HL-60 (cell line): ENCODE data around the gene IPO11.

Experiments
- DNase-seq, 2 experiments: peaks; one replicate each; pipeline ENCODE4 v3.0.0-alpha.2; 2010 to 2020; ENCODE audit warnings: low read depth in 1 of 2, low spot score in 1 of 2
- H3K27ac ChIP-seq: fragments of 250-450 bp; sonication (Bioruptor Pico); replicated peaks from 2 replicates; pipeline ENCODE4 v1.5.1; 2020; ENCODE audit warnings: mild to moderate bottlenecking, moderate library complexity
- H3K27me3 ChIP-seq: fragments of 250-450 bp; sonication (Bioruptor Pico); 2 replicates; pipeline ENCODE4 v1.5.1; 2021; ENCODE audit warnings: mild to moderate bottlenecking, moderate library complexity; ENCODE audit not compliant: insufficient read depth, poor library complexity, severe bottlenecking
- H3K4me3 ChIP-seq: replicated peaks from 2 replicates; pipeline ENCODE4 v1.5.1; 2011; ENCODE audit warnings: mild to moderate bottlenecking, control low read depth, low read length; ENCODE audit not compliant: insufficient read depth
- CTCF ChIP-seq: IDR thresholded peaks from one replicate; pipeline ENCODE4 v1.5.1; 2011; ENCODE audit warnings: low read length, control low read depth, inconsistent platforms; ENCODE audit not compliant: insufficient read depth
- GABPA ChIP-seq: IDR thresholded peaks from 2 replicates; pipeline ENCODE4 v1.6.1; 2012; ENCODE audit warnings: low read depth
- POLR2AphosphoS5 ChIP-seq: IDR thresholded peaks from 2 replicates; pipeline ENCODE4 v1.6.1; 2012; ENCODE audit warnings: low read depth
- REST ChIP-seq: IDR thresholded peaks from 2 replicates; pipeline ENCODE4 v1.6.1; 2012; ENCODE audit warnings: low read depth; ENCODE audit not compliant: insufficient replicate concordance
- SPI1 ChIP-seq: IDR thresholded peaks from 2 replicates; pipeline ENCODE4 v1.6.1; 2012; ENCODE audit warnings: low read depth, mild to moderate bottlenecking, borderline replicate concordance

The IPO11 gene

GRCh38 chr5:62579761-62580160, 167.2 kb downstream of the IPO11 start:
- H3K27me3 ChIP-seq, result no peaks in the 10 kb centered on the region
- H3K4me3 ChIP-seq, result no peak overlapping the region
- no peak for TF ChIP-seq CTCF
- TF ChIP-seq GABPA, result no peak
- TF ChIP-seq REST, result no peak
- no peak overlapping the region for H3K27ac ChIP-seq
- no peak for DNase-seq

GRCh38 chr5:62581836-62582597, 169.5 kb downstream of the IPO11 start:
- Histone ChIP-seq H3K27me3 (no peaks in the 10 kb centered on the region), H3K27ac (no peak overlapping the region), H3K4me3 (no peak overlapping the region)
- DNase-seq, result no peak
- TF ChIP-seq SPI1 (no peak), GABPA (no peak), POLR2AphosphoS5 (no peak), REST (no peak)

- no peak overlapping the region for H3K27ac ChIP-seq
- TF ChIP-seq CTCF, result no peak
- no peak for TF ChIP-seq GABPA
- TF ChIP-seq REST, result no peak
- no peak for TF ChIP-seq POLR2AphosphoS5
- no peak for TF ChIP-seq SPI1
- no peaks in the 10 kb centered on the region for H3K27me3 ChIP-seq
- no peak overlapping the region for H3K4me3 ChIP-seq
- no peak for DNase-seq
These were observed 171.8 kb downstream of the IPO11 start for GRCh38 chr5:62584391-62584790.
